ENCODE measurements around the gene NLGN4X.

NLGN4X gene

GRCh38 chrX:6149060-6149872 is 79.4 kb downstream of the NLGN4X start:
- no peak for DNase-seq
- Histone ChIP-seq H3K36me3 (no peaks in the 10 kb centered on the region), H3K4me1 (no peaks in the 10 kb centered on the region), H3K4me3 (ENCODE audit: low read depth, low read length) (no peak overlapping the region), H3K9me3 (no peaks in the 10 kb centered on the region), H3K27me3 (no peaks in the 10 kb centered on the region)
- TF ChIP-seq CTCF (IDR thresholded peaks at IDR 0.05; ENCODE audit: low read depth, low read length): no peak

DNA sequence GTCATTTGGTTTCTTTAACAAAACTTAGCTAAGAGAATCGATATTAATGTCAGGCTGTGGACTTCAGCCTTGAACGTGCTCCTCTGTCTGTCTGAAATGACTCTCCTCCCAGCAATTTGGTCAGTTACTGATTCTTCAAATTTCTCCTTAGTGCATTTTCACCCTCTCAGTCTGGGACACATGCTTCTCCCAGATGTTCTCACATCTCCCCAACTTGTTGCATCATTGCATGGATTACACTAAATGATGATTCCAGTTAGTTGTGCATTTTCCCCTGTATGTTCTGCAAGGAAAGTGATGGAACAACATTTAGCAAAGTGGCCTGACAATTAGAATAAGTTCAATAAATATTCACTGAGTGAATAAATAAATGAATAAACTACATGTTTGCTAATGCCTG is 94.4 kb downstream of the NLGN4X start:
- Histone ChIP-seq H3K4me3 (ENCODE audit: low read depth, low read length) (no peak overlapping the region), H3K4me1 (no peaks in the 10 kb centered on the region), H3K27me3 (no peaks in the 10 kb centered on the region), H3K36me3 (no peaks in the 10 kb centered on the region), H3K9me3 (no peaks in the 10 kb centered on the region)
- TF ChIP-seq CTCF (IDR thresholded peaks at IDR 0.05; ENCODE audit: low read depth, low read length): no peak
- no peak for DNase-seq

DNA sequence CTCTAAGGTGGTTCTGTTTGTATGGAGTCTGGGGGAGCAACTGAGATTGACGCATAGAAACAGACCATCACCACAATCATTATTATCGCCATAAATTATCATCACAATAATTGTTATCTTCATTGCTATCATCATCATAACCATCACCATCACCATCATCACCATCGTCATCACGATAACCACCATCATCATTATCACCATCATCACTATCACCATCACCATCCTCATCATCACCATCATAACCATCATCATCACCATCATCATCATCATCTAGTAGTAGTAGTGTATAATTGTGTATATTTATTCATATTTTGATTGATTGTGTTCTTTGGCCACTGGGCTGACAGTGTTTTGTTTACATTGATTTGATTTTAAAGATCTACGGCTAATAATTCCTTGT is 95.7 kb downstream of the NLGN4X start:
- no peak for TF ChIP-seq CTCF (IDR thresholded peaks at IDR 0.05; ENCODE audit: low read depth, low read length)
- no peak for DNase-seq
- no peak overlapping the region for H3K4me3 ChIP-seq (ENCODE audit: low read depth, low read length)

GRCh38 chrX:6131287-6131686 is 97.4 kb downstream of the NLGN4X start:
- DNase-seq: no peak
- no peaks in the 10 kb centered on the region for H3K4me1 ChIP-seq
- no peaks in the 10 kb centered on the region for H3K36me3 ChIP-seq
- no peak overlapping the region for H3K4me3 ChIP-seq (ENCODE audit: low read depth, low read length)
- H3K9me3 ChIP-seq: no peaks in the 10 kb centered on the region
- no peak for TF ChIP-seq CTCF (IDR thresholded peaks at IDR 0.05; ENCODE audit: low read depth, low read length)
- no peaks in the 10 kb centered on the region for H3K27me3 ChIP-seq

More for the DNA sequence above, 95.7 kb downstream of the NLGN4X start:
- Histone ChIP-seq H3K36me3 (no peaks in the 10 kb centered on the region), H3K27me3 (no peaks in the 10 kb centered on the region), H3K9me3 (no peaks in the 10 kb centered on the region), H3K4me1 (no peaks in the 10 kb centered on the region)

- H3K27me3 ChIP-seq: no peaks in the 10 kb centered on the region
- H3K9me3 ChIP-seq: no peaks in the 10 kb centered on the region
- H3K4me3 ChIP-seq (ENCODE audit: low read depth, low read length): no peak overlapping the region
- H3K36me3 ChIP-seq: no peaks in the 10 kb centered on the region
- TF ChIP-seq CTCF (IDR thresholded peaks at IDR 0.05; ENCODE audit: low read depth, low read length): no peak
- no peaks in the 10 kb centered on the region for H3K4me1 ChIP-seq
- no peak for DNase-seq
These were observed 99.5 kb downstream of the NLGN4X start for GRCh38 chrX:6129195-6129594.

DNA sequence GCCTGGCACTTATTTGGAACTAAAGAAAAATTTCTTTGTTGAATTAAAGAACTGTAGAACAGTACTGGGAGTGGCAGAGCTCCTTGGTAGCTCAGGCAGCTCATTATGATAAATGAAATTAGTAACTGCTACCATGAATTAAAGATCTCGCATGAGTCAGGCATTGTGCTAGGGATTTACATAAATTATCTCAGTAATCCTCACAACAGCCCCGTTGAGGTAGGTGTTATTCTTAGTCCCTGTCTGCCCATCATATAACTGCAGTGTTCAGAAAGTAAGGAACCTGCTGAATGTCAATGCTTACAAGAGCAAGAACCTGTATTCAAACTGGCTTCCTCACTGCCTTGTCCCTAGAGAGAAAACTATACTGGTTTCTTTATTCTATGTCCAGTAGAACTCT is 108.3 kb downstream of the NLGN4X start:
- no peak overlapping the region for H3K4me3 ChIP-seq (ENCODE audit: low read depth, low read length)
- TF ChIP-seq CTCF (IDR thresholded peaks at IDR 0.05; ENCODE audit: low read depth, low read length): no peak
- no peak for DNase-seq
- H3K9me3 ChIP-seq: no peaks in the 10 kb centered on the region
- H3K27me3 ChIP-seq: no peaks in the 10 kb centered on the region
- H3K36me3 ChIP-seq: no peaks in the 10 kb centered on the region
- H3K4me1 ChIP-seq: no peaks in the 10 kb centered on the region
